HG03025 (cell line): Measurements from ENCODE around the gene NECTIN2.
"Not testable (repeated sequence)": the region's sequence is repeated elsewhere in the genome, so short reads cannot be mapped to it uniquely, and the experiment has no call there.

Experiments used
- ATAC-seq: cut with Tn5 transposase; IDR thresholded peaks from one replicate; pipeline ENCODE4 v1.9.1; 2021; ENCODE audit warnings: mild to moderate bottlenecking, moderate library complexity; ENCODE audit not compliant: unreplicated experiment, low FRiP score

NECTIN2 gene

GRCh38 chr19:44882063-44882462 is 36.0 kb downstream of the NECTIN2 start:
- ATAC-seq = no peak

- ATAC-seq = not testable (repeated sequence)
Observed at GRCh38 chr19:44882619-44883397, 36.7 kb downstream of the NECTIN2 start.

GRCh38 chr19:44883922-44884321 is 37.8 kb downstream of the NECTIN2 start:
- no peak for ATAC-seq

DNA sequence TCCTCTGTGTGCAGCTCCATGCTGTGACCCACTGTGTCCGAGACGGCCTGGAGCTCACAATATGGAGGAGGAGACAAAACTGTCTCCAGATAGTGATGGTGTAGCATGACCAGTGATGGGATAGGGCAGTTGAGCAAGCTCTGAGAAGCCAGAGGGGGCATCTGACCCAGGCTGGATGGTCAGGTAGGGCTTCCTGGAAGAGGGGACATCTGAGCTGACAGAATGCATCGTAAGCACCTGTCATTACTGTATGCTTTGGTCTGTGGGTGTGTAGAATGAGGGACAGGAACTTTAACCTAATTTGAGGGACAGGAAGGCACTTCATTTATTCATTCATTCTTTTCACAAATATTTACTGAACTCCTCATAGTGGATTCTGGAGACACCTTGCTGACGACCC is 38.5 kb downstream of the NECTIN2 start:
- ATAC-seq = no peak

DNA sequence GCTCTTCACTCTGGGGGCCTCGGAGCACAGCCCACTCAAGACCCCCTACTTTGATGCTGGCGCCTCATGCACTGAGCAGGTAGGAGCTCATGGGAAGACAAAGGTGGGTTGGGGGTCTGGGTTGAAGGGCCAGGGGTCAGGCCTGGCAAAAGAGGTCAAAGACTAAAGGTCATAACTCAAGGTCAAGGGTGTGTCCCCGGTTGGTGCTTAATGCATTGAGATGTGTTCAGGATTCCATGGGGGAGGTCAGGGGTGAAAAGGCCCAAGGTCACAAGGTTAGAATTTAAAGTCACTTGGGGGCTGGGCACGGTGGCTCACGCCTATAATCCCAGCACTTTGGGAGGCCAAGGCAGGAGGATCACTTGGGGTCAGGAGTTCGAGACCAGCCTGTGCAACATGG is 40.0 kb downstream of the NECTIN2 start:
- no peak for ATAC-seq

GRCh38 chr19:44887648-44888047 is 41.6 kb downstream of the NECTIN2 start:
- ATAC-seq = no peak

GRCh38 chr19:44888335-44888734 is 42.2 kb downstream of the NECTIN2 start:
- ATAC-seq = not testable (repeated sequence)

DNA sequence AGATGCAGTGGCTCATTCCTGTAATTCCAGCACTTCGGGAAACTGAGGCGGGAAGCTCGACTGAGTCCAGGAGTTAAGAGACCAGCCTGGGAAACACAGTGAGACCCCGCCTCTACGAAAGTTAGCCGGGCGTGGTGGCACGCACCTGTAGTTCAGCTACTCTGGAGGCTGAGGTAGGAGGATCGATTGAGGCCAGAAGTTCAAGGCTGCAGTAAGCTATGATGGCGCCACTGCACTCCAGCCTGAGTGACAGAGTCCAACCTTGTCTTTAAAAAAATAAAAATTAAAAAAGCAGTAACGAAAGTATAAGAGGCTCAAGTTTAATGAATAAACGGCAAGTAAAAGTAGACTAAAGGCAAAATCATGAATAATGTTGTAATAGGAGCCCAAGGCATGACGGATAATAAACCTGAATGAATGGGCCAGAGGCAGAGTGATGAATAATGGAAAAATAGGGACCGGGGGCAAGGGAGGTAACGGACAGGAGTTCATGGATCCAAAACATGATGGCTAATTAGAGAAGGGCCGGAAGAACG is 43.8 kb downstream of the NECTIN2 start:
- no peak for ATAC-seq

GRCh38 chr19:44890366-44891015 is 44.4 kb downstream of the NECTIN2 start:
- ATAC-seq = peak; percentile 78

GRCh38 chr19:44891016-44891882 is 45.2 kb downstream of the NECTIN2 start, which contains the start of gene TOMM40:
Gene TOMM40, plus strand, starts transcription at chr19:44891254. Its CDS starts 162 bp downstream, at chr19:44891416.
- ATAC-seq = peak; percentile 63

DNA sequence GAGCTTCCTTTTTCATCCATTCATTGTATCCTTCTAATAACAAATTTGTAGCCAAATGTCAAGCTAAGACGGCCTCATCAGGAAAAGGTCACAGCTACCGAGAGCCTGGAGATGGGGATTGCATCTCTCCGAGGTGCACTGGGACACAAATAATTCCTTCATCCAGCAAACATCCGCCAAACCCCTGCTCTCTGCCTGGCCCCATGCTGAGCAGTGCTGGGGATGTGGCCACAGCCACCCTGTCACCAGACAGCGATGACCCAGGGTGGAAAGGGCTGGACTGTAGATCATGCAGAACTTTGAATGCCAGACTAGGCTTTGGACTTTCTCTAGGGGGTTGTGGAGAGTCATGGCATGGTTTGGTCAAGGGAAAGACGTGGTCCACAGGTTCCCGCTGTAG is 46.8 kb downstream of the NECTIN2 start:
- ATAC-seq = no peak

DNA sequence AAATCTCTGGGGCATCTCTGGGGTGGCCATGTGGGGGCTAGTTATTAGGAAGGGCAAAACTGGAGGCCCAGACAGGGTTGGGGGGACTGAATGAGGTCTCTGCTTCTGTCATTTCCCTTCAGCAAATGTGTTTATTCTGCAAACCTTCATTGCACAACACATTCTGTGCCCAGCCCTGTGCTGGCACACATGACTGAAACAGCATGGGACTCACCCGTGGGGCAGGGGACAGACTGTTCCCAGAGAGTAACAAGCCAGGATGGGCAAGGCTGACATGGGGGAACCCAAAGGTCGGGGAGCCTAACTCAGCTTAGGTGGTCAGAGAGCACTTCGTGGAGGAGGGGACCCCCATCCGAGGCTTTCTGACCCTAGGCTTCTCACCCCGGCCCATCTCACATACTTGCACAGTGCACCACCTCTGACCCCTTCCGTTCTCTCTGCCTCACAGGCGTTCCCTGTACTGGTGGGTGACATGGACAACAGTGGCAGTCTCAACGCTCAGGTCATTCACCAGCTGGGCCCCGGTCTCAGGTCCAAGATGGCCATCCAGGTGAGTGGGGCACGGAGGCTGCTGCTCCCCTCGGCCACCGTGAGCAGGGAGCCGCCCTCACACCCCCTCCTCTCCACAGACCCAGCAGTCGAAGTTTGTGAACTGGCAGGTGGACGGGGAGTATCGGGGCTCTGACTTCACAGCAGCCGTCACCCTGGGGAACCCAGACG is 47.4 kb downstream of the NECTIN2 start:
- no peak for ATAC-seq

DNA sequence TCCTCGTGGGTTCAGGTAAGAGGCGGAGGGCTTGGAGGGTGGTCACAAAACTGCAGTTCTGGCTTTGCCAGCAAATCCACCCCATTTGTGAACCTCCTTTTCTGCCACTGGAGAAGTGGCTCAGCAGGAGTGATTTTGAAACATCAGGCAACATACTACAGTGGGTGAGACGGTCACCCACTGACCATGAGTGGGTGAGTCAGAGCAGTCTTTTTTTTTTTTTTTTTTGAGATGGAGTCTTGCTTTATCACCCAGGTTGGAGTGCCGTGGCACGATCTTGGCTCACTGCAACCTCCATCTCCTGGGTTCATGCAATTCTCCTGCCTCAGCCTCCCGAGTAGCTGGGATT is 47.9 kb downstream of the NECTIN2 start:
- no peak for ATAC-seq

DNA sequence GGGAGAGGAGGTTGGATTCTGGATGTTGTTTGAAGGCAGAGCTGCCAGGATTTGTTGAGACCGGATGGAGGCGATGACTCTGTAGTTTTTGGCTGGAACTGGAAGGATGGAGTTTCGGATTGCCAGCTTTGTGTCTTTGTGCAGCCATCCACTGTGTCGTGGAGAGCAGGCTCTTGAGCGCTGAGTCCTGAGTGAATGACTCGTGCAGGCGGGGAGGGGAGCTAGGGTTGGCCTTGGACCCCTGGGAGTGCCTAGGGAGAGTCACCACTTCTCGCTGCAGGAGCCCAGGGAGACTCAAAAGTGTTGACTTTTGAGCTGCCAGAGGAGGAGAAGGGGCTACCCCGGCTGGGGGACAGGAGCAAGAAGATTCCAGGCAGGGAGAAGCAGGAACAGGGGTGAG is 48.8 kb downstream of the NECTIN2 start:
- no peak for ATAC-seq

DNA sequence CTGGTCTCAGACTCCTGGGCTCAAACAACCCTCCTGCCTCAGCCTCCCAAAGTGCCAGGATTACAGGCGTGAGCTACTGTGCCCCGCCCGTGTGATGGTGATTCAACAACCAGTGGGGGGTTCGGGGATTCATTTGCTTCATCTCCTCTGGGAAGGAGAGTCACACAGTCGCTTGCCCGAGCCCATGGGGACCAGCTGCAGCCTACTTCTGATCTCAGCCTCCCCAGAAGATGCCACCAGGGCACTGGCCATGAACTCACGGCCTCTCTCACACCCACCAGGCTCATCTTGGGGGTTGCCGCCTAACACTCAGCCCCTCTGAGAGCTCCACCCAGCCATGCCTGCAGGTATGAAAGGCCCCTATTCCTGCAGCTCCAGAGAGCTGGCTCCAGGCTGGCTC is 51.7 kb downstream of the NECTIN2 start:
- ATAC-seq = no peak

GRCh38 chr19:44900328-44901244 is 54.5 kb downstream of the NECTIN2 start:
- no peak for ATAC-seq

GRCh38 chr19:44903216-44903601 is 57.1 kb downstream of the NECTIN2 start:
- no peak for ATAC-seq

- ATAC-seq = no peak
Observed at GRCh38 chr19:44903602-44904425, 57.7 kb downstream of the NECTIN2 start.
